Suprapubic skin (tissue), 4 donors: ENCODE data around the gene SLC24A4. TPM values are rescaled to one million over a fixed set of nuclear protein-coding genes. Genes with fewer than 3 reads are reported as not detected.
A peak's percentile ranks its signal among the peaks of the same experiment; 100 is the strongest.
"Not testable (repeated sequence)": the region's sequence is repeated elsewhere in the genome, so short reads cannot be mapped to it uniquely, and the experiment has no call there.

ENCODE experiments used
- DNase-seq, 2 donors: peaks; one replicate each; pipeline ENCODE4 v3.0.0-alpha.2; 2019; ENCODE audit warnings: low spot score in 2 of 2
- H3K27ac ChIP-seq: fragments of 200-600 bp; sonication (generic); one replicate; pipeline ENCODE4 v1.5.1; 2019
- H3K27me3 ChIP-seq: fragments of 200-600 bp; sonication (generic); one replicate; pipeline ENCODE4 v1.5.1; 2019
- H3K36me3 ChIP-seq: fragments of 200-600 bp; sonication (generic); one replicate; pipeline ENCODE4 v1.5.1; 2019
- H3K4me1 ChIP-seq: fragments of 200-600 bp; sonication (generic); one replicate; pipeline ENCODE4 v1.5.1; 2019
- H3K4me3 ChIP-seq: fragments of 200-600 bp; sonication (generic); one replicate; pipeline ENCODE4 v1.5.1; 2019; ENCODE audit warnings: mild to moderate bottlenecking
- H3K9me3 ChIP-seq: fragments of 200-600 bp; sonication (generic); one replicate; pipeline ENCODE4 v1.5.1; 2019
- EP300 ChIP-seq: sonication (generic); formaldehyde crosslinking; IDR thresholded peaks from one replicate; pipeline ENCODE4 v1.6.1; 2017; ENCODE audit warnings: antibody characterized with exemption
- POLR2A ChIP-seq, 2 donors: fragments of 450-650 bp; IDR thresholded peaks; one replicate each; pipeline ENCODE4 v1.6.1; 2017; ENCODE audit warnings: antibody characterized with exemption in 2 of 2, mild to moderate bottlenecking in 2 of 2, moderate library complexity in 2 of 2
- POLR2AphosphoS5 ChIP-seq, 3 donors: sonication (generic); formaldehyde crosslinking; IDR thresholded peaks; one replicate each; pipeline ENCODE4 v1.6.1; 2017; ENCODE audit warnings: antibody characterized with exemption in 3 of 3
- whole genome bisulfite sequencing: methylation state at CpG from one replicate; pipeline ENCODE4 v1.1.5; 2018; 5-methylcytosine and 5-hydroxymethylcytosine counted together
- total RNA-seq, 4 donors: library from RNA; depleted of rRNA; stranded (reverse); fragments of >200 nt; gene quantifications; one replicate each; pipeline ENCODE4 v1.1.0, GENCODE V29; 2016
- TF ChIP-seq, protein P1 (sequence below), 2 donors: fragments of 200-600 bp in 1 of 2; fragments of 450-650 bp in 1 of 2; sonication (generic) in 1 of 2; IDR thresholded peaks; one replicate each; pipeline ENCODE4 v1.5.1; 2016 to 2019; ENCODE audit warnings: antibody characterized with exemption in 2 of 2, mild to moderate bottlenecking in 1 of 2, moderate library complexity in 1 of 2

Gene SLC24A4
- total RNA-seq, 4 donors from 2014 or later: 0.11 to 0.57 (median 0.34) TPM

GRCh38 chr14:92532490-92533163, 209.7 kb downstream of the SLC24A4 start:
- Histone ChIP-seq H3K27ac (no peak overlapping the region), H3K4me1 (peaks cover 6% of the 10 kb centered on the region), H3K9me3 (no peaks in the 10 kb centered on the region), H3K4me3 (no peak overlapping the region), H3K36me3 (no peaks in the 10 kb centered on the region), H3K27me3 (no peaks in the 10 kb centered on the region)
- TF ChIP-seq, protein P1, sequence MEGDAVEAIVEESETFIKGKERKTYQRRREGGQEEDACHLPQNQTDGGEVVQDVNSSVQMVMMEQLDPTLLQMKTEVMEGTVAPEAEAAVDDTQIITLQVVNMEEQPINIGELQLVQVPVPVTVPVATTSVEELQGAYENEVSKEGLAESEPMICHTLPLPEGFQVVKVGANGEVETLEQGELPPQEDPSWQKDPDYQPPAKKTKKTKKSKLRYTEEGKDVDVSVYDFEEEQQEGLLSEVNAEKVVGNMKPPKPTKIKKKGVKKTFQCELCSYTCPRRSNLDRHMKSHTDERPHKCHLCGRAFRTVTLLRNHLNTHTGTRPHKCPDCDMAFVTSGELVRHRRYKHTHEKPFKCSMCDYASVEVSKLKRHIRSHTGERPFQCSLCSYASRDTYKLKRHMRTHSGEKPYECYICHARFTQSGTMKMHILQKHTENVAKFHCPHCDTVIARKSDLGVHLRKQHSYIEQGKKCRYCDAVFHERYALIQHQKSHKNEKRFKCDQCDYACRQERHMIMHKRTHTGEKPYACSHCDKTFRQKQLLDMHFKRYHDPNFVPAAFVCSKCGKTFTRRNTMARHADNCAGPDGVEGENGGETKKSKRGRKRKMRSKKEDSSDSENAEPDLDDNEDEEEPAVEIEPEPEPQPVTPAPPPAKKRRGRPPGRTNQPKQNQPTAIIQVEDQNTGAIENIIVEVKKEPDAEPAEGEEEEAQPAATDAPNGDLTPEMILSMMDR (IDR thresholded peaks at IDR 0.05): no peak
- no peak for TF ChIP-seq POLR2A (IDR thresholded peaks at IDR 0.05)
- no peak for TF ChIP-seq EP300
- TF ChIP-seq POLR2AphosphoS5 (IDR thresholded peaks at IDR 0.05): no peak
- WGBS: 52% methylated on average over 8 of the region's 10 CpGs
- DNase-seq: peak in 1 of 2 donors; percentile 38

DNA sequence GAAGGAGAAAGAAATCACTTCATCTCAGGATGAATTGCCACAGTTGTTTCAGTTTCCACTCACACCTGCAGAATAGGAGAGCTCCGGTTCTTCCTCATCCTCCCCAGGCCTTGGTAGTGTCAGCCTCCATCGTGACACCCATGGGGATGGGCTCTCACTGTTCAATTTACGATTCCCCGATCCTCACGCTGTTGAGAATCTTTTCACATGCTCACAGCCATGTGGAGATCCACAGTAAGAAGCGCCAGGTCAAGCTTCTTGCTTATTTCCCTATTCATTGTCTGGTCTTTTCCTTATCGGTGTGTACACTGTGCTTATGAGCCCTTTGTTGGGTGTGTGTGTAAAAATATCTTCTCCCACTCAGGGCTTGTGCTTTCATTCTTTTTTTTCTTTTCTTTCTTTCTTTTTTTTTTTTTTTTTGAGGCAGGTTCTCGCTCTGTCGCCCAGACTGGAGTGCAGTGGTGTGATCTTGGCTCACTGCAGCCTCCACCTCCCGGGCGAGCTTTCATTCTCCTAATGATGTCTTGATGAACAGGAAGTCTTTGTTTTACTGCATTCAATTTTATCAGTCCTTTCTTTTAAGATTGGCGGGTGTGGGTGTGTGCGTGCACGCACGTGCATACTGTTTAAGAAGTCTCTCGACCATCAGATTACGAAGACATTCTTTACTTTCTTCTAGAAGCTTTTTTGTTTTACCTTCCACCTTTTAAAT, 212.1 kb downstream of the SLC24A4 start:
- H3K4me3 ChIP-seq: no peak overlapping the region
- TF ChIP-seq POLR2AphosphoS5 (IDR thresholded peaks at IDR 0.05) (no peak), POLR2A (IDR thresholded peaks at IDR 0.05) (no peak), EP300 (no peak)
- TF ChIP-seq, protein P1 (IDR thresholded peaks at IDR 0.05): no peak
- H3K27me3 ChIP-seq: no peaks in the 10 kb centered on the region
- WGBS: 57% methylated on average over 16 of the region's 17 CpGs
- peaks cover 24% of the 10 kb centered on the region for H3K4me1 ChIP-seq
- no peaks in the 10 kb centered on the region for H3K36me3 ChIP-seq
- no peak overlapping the region for H3K27ac ChIP-seq
- H3K9me3 ChIP-seq: no peaks in the 10 kb centered on the region
- no peak for DNase-seq

DNA sequence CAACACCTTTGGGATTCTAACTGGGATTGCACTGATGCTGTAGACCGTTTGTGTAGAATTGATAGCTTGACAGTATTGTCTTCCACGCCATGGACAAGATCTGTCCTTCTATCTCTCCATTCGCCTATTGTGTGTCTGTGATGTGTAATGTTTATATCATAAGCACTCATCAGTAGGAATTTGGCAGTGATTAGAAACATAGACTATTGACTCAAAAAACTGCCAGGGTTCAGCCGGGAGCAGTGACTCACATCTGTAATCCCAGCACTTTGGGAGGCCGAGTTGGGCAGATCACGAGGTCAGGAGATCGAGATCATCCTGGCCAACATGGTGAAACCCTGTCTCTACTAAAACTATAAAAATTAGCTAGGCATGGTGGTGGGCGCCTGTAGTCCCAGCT, 213.3 kb downstream of the SLC24A4 start:
- not testable (repeated sequence) for H3K4me3 ChIP-seq, H3K9me3 ChIP-seq, H3K36me3 ChIP-seq, DNase-seq, H3K27ac ChIP-seq, H3K27me3 ChIP-seq
- H3K4me1 ChIP-seq: peaks cover 35% of the 10 kb centered on the region
- WGBS: 61% methylated on average over 8 of the region's 8 CpGs

GRCh38 chr14:92538412-92538985, 215.5 kb downstream of the SLC24A4 start:
- no peaks in the 10 kb centered on the region for H3K36me3 ChIP-seq
- no peaks in the 10 kb centered on the region for H3K27me3 ChIP-seq
- TF ChIP-seq, protein P1 (IDR thresholded peaks at IDR 0.05): no peak
- no peak for TF ChIP-seq EP300
- no peak for TF ChIP-seq POLR2AphosphoS5 (IDR thresholded peaks at IDR 0.05)
- no peak for TF ChIP-seq POLR2A (IDR thresholded peaks at IDR 0.05)
- H3K27ac ChIP-seq: no peak overlapping the region
- no peak for DNase-seq
- no peak overlapping the region for H3K4me3 ChIP-seq
- H3K4me1 ChIP-seq: peaks cover 35% of the 10 kb centered on the region
- H3K9me3 ChIP-seq: no peaks in the 10 kb centered on the region
- WGBS: 87% methylated on average over 6 of the region's 6 CpGs

DNA sequence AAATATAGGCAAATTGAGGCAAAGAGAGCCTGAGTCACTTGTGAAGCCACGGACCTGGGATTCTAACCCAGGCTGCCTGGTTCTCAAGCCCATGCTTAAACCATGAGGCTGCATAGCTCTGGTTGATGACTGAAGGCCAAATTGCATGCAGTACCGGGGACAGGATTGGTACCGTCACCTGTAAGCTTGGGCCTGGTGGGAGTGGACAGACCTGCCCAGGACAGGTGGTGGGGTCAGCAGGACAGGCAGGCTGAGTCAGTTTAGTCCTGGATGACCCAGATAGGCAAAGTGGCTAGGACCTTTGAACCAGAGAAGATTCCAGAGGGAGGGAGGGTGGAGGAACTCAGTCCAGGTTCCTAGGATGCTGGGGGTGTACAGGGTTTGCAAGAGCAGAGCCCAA, 216.5 kb downstream of the SLC24A4 start:
- 92% methylated on average over 3 of the region's 3 CpGs for WGBS
- TF ChIP-seq, protein P1 (IDR thresholded peaks at IDR 0.05): no peak
- no peak for TF ChIP-seq EP300
- TF ChIP-seq POLR2A (IDR thresholded peaks at IDR 0.05): no peak
- no peak for TF ChIP-seq POLR2AphosphoS5 (IDR thresholded peaks at IDR 0.05)
- no peaks in the 10 kb centered on the region for H3K9me3 ChIP-seq
- no peak for DNase-seq
- H3K36me3 ChIP-seq: no peaks in the 10 kb centered on the region
- no peak overlapping the region for H3K4me3 ChIP-seq
- H3K27me3 ChIP-seq: no peaks in the 10 kb centered on the region
- H3K27ac ChIP-seq: peak overlapping the region; percentile 58
- peaks cover 35% of the 10 kb centered on the region for H3K4me1 ChIP-seq
